G401 (cell line): ENCODE results near the gene TMEM233. TPM values are rescaled to one million over a fixed set of nuclear protein-coding genes. Genes with fewer than 3 reads are reported as not detected.

Source experiments
- DNase-seq: peaks from one replicate; pipeline ENCODE4 v3.0.0-alpha.2; 2015; ENCODE audit warnings: low spot score
- in situ Hi-C: cut with HindIII; loops from 2 replicates; pipeline ENCODE4 v1.10.0; 2016; ENCODE audit warnings: low sequenced_read_pairs, mixed read lengths
- total RNA-seq: library from RNA; depleted of rRNA; stranded (reverse); fragments of >200 nt; shearing (Covaris generic); gene quantifications from 2 replicates; pipeline ENCODE4 v1.2.3, GENCODE V29; 2014; rRNA removed

TMEM233 gene
- not detected in 2 replicates for total RNA-seq

DNA sequence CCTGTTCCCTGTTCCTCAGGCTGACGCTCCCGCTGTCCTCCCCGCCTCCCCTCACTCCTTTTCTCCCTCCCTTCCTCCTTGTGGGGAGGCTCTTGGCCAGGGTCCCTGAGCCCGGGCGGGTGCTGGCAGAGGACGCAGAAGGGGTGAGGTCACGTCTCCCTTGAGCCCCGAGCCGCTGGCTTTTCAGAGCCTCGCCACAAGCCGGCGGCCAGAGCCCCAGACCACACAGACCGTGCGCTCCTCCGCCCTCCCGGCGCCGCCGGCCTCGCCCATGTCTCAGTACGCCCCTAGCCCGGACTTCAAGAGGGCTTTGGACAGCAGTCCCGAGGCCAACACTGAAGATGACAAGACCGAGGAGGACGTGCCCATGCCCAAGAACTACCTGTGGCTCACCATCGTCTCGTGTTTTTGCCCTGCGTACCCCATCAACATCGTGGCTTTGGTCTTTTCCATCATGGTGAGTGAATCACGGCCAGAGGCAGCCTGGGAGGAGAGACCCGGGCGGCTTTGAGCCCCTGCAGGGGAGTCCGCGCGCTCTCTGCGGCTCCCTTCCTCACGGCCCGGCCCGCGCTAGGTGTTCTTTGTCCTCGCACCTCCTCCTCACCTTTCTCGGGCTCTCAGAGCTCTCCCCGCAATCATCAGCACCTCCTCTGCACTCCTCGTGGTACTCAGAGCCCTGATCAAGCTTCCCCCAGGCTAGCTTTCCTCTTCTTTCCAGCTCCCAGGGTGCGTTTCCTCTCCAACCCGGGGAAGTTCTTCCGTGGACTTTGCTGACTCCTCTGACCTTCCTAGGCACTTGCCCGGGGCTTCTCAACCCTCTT, at the start of gene TMEM233:
TMEM233 (plus strand) TSS at position 197 of the 821 bp plus-strand sequence; CDS start at position 272, 75 bp downstream.
- DNase-seq: no peak
- in situ Hi-C loops: no loop called here

DNA sequence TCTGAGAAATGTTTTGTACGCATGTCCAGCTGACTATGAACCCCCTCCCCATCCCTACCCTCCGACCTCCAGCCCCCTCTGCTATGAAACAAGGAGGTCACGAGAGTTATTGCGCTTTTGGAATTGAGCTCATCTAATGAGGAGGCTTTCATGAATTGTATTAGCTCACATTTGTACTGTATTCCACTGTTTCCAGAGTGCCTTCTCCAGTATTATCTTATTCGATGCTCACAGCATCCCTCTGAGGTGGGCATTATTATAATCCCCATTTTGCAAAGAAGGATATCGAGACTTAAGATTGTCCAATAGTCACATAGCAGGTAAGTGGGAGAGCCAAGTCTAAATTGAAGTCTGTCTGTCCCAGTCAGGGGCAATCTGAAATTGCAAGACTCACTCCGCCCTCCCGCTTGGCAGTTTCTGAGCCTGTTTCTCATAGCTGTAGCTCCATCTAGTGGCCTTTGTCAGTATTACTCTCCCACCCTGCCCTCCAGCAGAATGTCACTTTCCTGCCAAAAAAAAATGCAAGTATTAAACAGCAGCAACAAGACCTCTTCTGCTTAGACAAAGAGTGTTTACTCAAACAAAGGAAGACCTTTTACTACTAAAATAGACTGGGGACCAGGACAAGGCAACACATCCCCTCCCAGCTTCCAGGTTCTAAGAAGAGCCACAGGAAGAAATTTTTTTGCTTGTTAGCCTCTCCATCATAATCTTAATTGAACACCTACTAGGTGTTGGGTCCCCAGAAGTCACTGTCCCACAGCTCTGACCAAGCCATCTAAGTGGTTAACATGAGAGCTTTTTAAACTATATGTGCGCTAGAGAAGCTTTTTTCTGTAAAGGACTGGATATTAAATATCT, 48.6 kb upstream of the TMEM233 start:
- in situ Hi-C loops: no loop called here
- peak; percentile 76 for DNase-seq

- in situ Hi-C loops: no loop called here
- no peak for DNase-seq
Observed at GRCh38 chr12:119546340-119546739, 47.2 kb upstream of the TMEM233 start.

- in situ Hi-C loops: no loop called here
Observed at GRCh38 chr12:119547001-119547400, 46.6 kb upstream of the TMEM233 start.

DNA sequence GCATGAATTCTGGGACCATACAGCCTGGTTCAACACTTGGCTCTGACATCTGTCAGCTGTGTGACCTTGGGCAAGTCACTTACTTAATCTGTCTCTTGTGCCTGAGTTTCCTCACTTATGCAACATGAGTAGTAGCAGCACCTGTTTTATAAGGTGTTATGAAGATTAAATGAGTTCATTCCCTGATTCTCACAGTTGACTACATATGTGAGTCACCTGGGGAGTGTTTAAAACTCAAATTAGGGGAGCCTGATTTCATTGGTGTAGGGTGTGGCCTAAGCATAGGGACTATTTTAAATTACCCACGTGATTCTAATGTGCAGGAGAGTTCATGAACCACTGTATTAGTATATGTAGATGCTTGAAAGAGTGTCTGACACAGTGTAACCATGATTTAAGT, 36.7 kb upstream of the TMEM233 start:
- no peak for DNase-seq
- in situ Hi-C loops: no loop called here

More at GRCh38 chr12:119547001-119547400, 46.6 kb upstream of the TMEM233 start:
- no peak for DNase-seq

- DNase-seq: no peak
- in situ Hi-C loops: no loop called here
Observed at GRCh38 chr12:119565404-119565803, 28.2 kb upstream of the TMEM233 start.

- in situ Hi-C loops: no loop called here
- DNase-seq: no peak
Observed at GRCh38 chr12:119570771-119571170, 22.8 kb upstream of the TMEM233 start.

DNA sequence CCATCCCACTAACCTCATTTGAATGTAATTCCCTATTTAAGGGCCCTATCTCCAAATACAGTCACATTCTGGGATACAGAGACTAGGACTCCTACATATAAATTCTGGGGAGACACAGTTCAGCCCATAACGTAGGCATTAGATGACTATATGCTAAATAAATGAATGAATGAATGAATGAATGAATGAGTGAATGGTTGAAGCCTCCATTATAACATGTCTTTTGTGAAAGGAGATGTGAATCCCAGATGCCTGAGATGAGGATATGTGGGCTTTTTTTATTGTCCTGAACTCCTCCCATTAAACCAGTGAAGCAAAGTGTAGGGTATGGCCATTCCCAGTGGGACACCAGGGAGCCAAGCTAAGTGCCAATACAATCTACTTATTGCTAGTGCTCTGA, 20.5 kb upstream of the TMEM233 start:
- DNase-seq: no peak
- in situ Hi-C loops: no loop called here

DNA sequence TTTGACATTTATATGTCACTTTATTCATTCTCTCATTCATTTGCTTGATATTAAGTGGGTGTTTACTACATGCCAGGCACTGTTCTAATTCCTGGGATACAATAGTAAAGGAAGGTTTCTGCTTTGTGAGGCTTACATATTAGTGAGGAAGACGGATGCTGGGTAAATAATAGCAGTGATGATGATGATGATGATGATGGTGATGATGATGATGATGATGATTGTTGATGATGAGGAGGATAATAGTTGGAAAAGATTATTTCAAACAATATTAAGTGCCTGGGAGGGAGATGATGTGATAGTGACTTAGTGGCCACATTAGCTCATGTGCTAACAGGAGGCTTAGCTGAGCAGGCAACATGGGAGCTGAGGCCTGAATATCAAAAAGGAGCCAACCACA, 19.3 kb upstream of the TMEM233 start:
- in situ Hi-C loops: no loop called here
- no peak for DNase-seq

GRCh38 chr12:119576118-119576810, 17.3 kb upstream of the TMEM233 start:
- in situ Hi-C loops: no loop called here
- no peak for DNase-seq

GRCh38 chr12:119576915-119577314, 16.7 kb upstream of the TMEM233 start:
- DNase-seq: no peak
- in situ Hi-C loops: no loop called here

DNA sequence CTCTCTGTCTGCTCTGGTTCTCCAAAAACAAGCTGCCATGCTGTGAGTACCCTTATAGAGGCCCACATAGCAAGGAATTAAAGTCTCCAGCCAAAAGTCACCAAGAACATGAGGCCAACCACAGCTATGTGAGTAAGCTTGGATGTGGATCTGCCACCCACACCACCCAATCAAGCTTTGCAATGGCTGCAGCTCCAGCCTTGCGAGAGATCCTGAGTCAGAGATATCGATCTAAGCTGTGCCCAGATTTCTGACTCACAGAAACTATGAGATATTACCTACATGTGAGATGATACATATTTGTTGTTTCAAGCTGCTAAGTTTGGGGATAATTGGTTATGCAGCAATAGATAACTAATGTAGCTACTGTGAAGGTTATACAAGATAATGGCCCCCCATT, 15.5 kb upstream of the TMEM233 start:
- no peak for DNase-seq
- in situ Hi-C loops: no loop called here

GRCh38 chr12:119589097-119589496, 4.5 kb upstream of the TMEM233 start:
- DNase-seq: no peak
- in situ Hi-C loops: no loop called here

DNA sequence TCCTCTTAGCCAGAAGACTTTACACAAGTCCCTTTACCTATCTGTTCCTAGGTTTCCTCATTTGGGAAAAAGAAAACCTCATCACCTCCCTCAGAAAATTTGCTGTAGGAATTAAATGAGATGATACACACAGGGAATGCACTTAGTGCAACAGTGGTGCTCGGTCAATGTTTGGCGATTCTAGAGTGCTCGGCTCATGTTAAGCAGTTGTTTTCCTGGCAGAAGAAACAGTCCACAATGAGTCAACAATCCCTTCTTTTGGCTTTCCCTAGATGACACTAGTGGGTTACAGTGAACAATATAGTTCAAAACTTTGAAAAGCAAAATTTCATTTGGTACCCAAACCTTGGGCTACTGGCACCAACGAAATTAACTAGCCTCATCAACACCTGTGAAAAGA, 3.9 kb upstream of the TMEM233 start:
- in situ Hi-C loops: no loop called here
- DNase-seq: no peak

GRCh38 chr12:119592232-119592631, 1.3 kb upstream of the TMEM233 start:
- no peak for DNase-seq
- in situ Hi-C loops: no loop called here

DNA sequence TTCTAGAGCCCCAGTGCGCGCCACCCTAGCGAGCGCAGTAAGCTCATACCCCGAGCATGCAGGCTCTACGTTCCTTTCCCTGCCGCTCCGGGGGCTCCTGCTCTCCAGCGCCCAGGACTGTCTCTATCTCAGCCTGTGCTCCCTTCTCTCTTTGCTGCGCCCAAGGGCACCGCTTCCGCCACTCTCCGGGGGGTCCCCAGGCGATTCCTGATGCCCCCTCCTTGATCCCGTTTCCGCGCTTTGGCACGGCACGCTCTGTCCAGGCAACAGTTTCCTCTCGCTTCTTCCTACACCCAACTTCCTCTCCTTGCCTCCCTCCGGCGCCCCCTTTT, 791 bp downstream of the TMEM233 start:
- in situ Hi-C loops: no loop called here
- DNase-seq: no peak

DNA sequence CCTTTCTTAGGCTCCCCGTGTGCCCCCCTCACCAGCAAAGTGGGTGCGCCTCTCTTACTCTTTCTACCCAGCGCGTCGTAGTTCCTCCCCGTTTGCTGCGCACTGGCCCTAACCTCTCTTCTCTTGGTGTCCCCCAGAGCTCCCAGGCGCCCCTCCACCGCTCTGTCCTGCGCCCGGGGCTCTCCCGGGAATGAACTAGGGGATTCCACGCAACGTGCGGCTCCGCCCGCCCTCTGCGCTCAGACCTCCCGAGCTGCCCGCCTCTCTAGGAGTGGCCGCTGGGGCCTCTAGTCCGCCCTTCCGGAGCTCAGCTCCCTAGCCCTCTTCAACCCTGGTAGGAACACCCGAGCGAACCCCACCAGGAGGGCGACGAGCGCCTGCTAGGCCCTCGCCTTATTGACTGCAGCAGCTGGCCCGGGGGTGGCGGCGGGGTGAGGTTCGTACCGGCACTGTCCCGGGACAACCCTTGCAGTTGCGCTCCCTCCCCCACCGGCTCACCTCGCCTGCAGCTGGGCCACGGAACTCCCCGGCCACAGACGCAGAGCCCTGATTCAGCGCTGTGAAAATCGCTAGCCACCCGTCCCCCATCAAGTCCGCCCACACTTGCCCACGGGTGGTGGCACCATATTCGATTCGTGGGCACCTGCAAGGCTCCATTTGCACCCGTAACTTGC, 1.3 kb downstream of the TMEM233 start:
- DNase-seq: no peak
- in situ Hi-C loops: no loop called here

DNA sequence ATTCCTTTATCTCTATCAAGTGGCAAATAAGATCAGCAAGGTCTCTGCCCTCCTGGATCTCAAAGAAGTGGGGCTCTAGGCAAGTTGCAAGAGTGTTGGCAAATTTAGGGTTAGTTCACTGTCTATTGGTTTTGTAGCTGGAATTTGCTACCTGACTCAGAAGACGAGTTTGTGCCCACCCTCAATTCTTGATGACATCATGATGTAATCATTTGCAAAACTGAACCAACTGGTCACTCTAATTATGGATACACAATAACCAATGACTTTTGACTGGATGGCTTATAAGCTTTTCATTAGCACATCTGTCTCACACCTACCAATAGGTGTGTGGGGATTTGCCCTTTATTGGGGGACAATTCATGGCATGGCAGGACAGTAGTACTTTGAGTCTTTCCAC, 4.6 kb downstream of the TMEM233 start:
- no peak for DNase-seq
- in situ Hi-C loops: no loop called here
